ENCODE results near the gene RETN.

RETN gene

GRCh38 chr19:7682175-7682855 is 13.5 kb downstream of the RETN start:
- no peak for DNase-seq (ENCODE audit: low spot score)

GRCh38 chr19:7685546-7686445 is 16.9 kb downstream of the RETN start:
- no peak for DNase-seq (ENCODE audit: low spot score)

- DNase-seq (ENCODE audit: low spot score) = no peak
Observed at GRCh38 chr19:7687177-7687576, 18.3 kb downstream of the RETN start.

GRCh38 chr19:7689165-7689564 is 20.3 kb downstream of the RETN start:
- DNase-seq (ENCODE audit: low spot score) = no peak

- no peak for DNase-seq (ENCODE audit: low spot score)
Observed at GRCh38 chr19:7690779-7691258, 22.0 kb downstream of the RETN start.

GRCh38 chr19:7691497-7691896 is 22.6 kb downstream of the RETN start:
- DNase-seq (ENCODE audit: low spot score) = no peak

GRCh38 chr19:7692417-7693088 is 23.7 kb downstream of the RETN start:
- no peak for DNase-seq (ENCODE audit: low spot score)

GRCh38 chr19:7694499-7694898 is 25.6 kb downstream of the RETN start:
- no peak for DNase-seq (ENCODE audit: low spot score)

- no peak for DNase-seq (ENCODE audit: low spot score)
Observed at GRCh38 chr19:7697721-7698287, 29.0 kb downstream of the RETN start.

GRCh38 chr19:7698583-7698982 is 29.7 kb downstream of the RETN start:
- no peak for DNase-seq (ENCODE audit: low spot score)

GRCh38 chr19:7699003-7699402 is 30.2 kb downstream of the RETN start:
- no peak for DNase-seq (ENCODE audit: low spot score)

GRCh38 chr19:7699417-7700401 is 30.9 kb downstream of the RETN start:
- no peak for DNase-seq (ENCODE audit: low spot score)

- no peak for DNase-seq (ENCODE audit: low spot score)
Observed at GRCh38 chr19:7701049-7701653, 32.3 kb downstream of the RETN start.

GRCh38 chr19:7701654-7702457 is 33.0 kb downstream of the RETN start, which contains the start of gene FCER2:
Gene FCER2, minus strand, starts transcription at chr19:7702131. Its CDS starts 2,371 bp downstream, at chr19:7699760.
- no peak for DNase-seq (ENCODE audit: low spot score)

GRCh38 chr19:7703332-7703731 is 34.5 kb downstream of the RETN start:
- no peak for DNase-seq (ENCODE audit: low spot score)

- DNase-seq (ENCODE audit: low spot score) = no peak
Observed at GRCh38 chr19:7704280-7705060, 35.6 kb downstream of the RETN start.

- peak; percentile 9 for DNase-seq (ENCODE audit: low spot score)
Observed at GRCh38 chr19:7705387-7706187, 36.7 kb downstream of the RETN start.

Measured in globus pallidus (tissue), 1 donor.